ENCODE data around the gene DNAH12. TPM values are rescaled to one million over a fixed set of nuclear protein-coding genes. Genes with fewer than 3 reads are reported as not detected.
"Not testable (repeated sequence)": the region's sequence is repeated elsewhere in the genome, so short reads cannot be mapped to it uniquely, and the experiment has no call there.

The DNAH12 gene
- total RNA-seq, 6 experiments from 2014 or later, result 0.05 to 0.07 (median 0.05) TPM; not detected in 1

GRCh38 chr3:57354768-57355167 is 189.4 kb downstream of the DNAH12 start:
- Mint-ChIP-seq H3K4me3 (no peak overlapping the region), H3K27ac (no peak overlapping the region), H3K36me3 (ENCODE audit: low read depth) (no peaks in the 10 kb centered on the region), H3K4me1 (ENCODE audit: low read depth) (no peaks in the 10 kb centered on the region), H3K27me3 (ENCODE audit: insufficient read depth) (peaks cover 9% of the 10 kb centered on the region), H3K9me3 (no peaks in the 10 kb centered on the region)
- no peak for TF ChIP-seq CTCF (IDR thresholded peaks at IDR 0.05)
- DNase-seq, result no peak

GRCh38 chr3:57350271-57350670 is 193.9 kb downstream of the DNAH12 start:
- H3K27ac Mint-ChIP-seq, result no peak overlapping the region
- H3K36me3 Mint-ChIP-seq (ENCODE audit: low read depth), result no peaks in the 10 kb centered on the region
- H3K27me3 Mint-ChIP-seq (ENCODE audit: insufficient read depth), result peaks cover 4% of the 10 kb centered on the region
- H3K9me3 Mint-ChIP-seq, result no peaks in the 10 kb centered on the region
- no peaks in the 10 kb centered on the region for H3K4me1 Mint-ChIP-seq (ENCODE audit: low read depth)
- no peak for TF ChIP-seq CTCF (IDR thresholded peaks at IDR 0.05)
- no peak overlapping the region for H3K4me3 Mint-ChIP-seq
- DNase-seq, result no peak

- not testable (repeated sequence) for H3K9me3 Mint-ChIP-seq; H3K27ac Mint-ChIP-seq; DNase-seq; H3K4me1 Mint-ChIP-seq (ENCODE audit: low read depth); H3K36me3 Mint-ChIP-seq (ENCODE audit: low read depth); H3K4me3 Mint-ChIP-seq
- H3K27me3 Mint-ChIP-seq (ENCODE audit: insufficient read depth), result peaks cover 17% of the 10 kb centered on the region
Observed at GRCh38 chr3:57339071-57339642, 205.0 kb downstream of the DNAH12 start.

DNA sequence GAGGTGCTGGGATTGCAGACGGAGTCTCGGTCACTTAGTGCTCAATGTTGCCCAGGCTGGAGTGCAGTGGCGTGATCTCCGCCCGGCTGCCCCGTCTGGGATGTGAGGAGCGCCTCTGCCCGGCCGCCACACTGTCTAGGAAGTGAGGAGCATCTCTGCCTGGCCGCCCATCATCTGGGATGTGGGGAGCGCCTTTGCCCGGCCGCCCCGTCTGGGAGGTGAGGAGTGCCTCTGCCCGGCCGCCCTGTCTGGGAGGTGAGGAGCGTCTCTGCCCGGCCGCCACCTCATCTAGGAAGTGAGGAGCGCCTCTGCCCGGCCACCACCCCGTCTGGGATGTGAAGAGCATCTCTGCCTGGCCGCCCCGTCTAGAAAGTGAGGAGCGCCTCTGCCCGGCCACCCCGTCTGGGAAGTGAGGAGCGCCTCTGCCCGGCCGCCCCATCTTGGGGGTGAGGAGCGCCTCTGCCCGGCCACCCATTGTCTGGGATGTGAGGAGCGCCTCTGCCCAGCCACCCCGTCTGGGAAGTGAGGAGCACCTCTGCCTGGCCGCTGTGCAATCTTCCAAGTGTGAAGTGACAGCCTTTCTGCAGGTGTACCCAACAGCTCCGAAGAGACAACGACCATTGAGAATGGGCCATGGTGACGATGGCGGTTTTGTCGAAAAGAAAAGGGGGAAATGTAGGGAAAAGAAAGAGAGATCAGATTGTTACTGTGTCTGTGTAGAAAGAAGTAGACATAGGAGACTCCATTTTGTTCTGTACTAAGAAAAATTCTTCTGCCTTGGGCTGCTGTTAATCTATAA is 205.7 kb downstream of the DNAH12 start:
- not testable (repeated sequence) for DNase-seq; H3K9me3 Mint-ChIP-seq; H3K36me3 Mint-ChIP-seq (ENCODE audit: low read depth); H3K27ac Mint-ChIP-seq; H3K4me1 Mint-ChIP-seq (ENCODE audit: low read depth); H3K4me3 Mint-ChIP-seq
- peaks cover 20% of the 10 kb centered on the region for H3K27me3 Mint-ChIP-seq (ENCODE audit: insufficient read depth)

DNA sequence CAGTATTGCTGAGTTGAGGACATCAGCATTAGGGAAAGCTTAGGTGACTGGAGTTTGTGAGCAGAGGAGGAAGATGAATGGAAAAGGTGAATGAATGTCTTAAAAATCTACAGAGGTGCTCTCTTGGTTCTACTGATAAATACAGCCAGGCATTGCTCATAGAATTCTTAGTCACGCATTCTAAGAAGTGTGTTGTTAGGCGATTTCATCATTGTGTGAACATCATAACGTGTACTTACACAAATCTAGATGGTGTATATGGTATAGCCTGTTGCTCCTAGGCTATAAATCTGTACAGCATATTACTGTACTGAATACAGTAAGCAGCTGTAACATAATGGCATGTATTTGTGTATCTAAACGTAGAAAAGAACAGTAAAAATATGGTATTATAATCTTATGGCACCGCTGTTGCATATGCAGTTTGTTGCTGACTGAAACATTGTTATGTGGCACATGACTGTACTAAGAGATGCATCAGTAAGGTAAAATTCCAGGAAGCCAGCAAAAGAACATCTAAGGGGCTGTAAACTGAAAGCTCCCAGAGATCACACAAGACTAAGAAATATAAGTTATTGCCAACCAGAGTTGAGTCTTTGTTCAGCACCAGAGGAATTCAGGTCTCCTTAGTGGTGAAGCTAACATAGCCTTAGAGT is 208.7 kb downstream of the DNAH12 start:
- H3K36me3 Mint-ChIP-seq (ENCODE audit: low read depth), result no peaks in the 10 kb centered on the region
- no peak for DNase-seq
- no peak overlapping the region for H3K4me3 Mint-ChIP-seq
- no peak for TF ChIP-seq CTCF (IDR thresholded peaks at IDR 0.05)
- no peaks in the 10 kb centered on the region for H3K4me1 Mint-ChIP-seq (ENCODE audit: low read depth)
- H3K27ac Mint-ChIP-seq, result no peak overlapping the region
- H3K9me3 Mint-ChIP-seq, result peaks cover 7% of the 10 kb centered on the region
- peaks cover 24% of the 10 kb centered on the region for H3K27me3 Mint-ChIP-seq (ENCODE audit: insufficient read depth)

GRCh38 chr3:57331078-57331610 is 213.0 kb downstream of the DNAH12 start:
- no peak for DNase-seq
- no peaks in the 10 kb centered on the region for H3K9me3 Mint-ChIP-seq
- peaks cover 20% of the 10 kb centered on the region for H3K27me3 Mint-ChIP-seq (ENCODE audit: insufficient read depth)
- 0 out of 2 replicates have a peak, but pooled peaks have one; percentile 8 for TF ChIP-seq CTCF (IDR thresholded peaks at IDR 0.05)
- no peaks in the 10 kb centered on the region for H3K4me1 Mint-ChIP-seq (ENCODE audit: low read depth)
- H3K27ac Mint-ChIP-seq, result no peak overlapping the region
- no peaks in the 10 kb centered on the region for H3K36me3 Mint-ChIP-seq (ENCODE audit: low read depth)
- H3K4me3 Mint-ChIP-seq, result no peak overlapping the region

DNA sequence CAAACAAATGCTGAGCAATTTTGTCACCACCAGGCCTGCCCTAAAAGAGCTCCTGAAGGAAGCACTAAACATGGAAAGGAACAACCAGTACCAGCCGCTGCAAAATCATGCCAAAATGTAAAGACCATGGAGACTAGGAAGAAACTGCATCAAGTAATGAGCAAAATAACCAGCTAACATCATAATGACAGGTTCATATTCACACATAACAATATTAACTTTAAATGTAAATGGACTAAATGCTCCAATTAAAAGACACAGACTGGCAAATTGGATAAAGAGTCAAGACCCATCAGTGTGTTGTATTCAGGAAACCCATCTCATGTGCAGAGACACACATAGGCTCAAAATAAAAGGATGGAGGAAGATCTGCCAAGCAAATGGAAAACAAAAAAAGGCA is 217.6 kb downstream of the DNAH12 start:
- H3K27me3 Mint-ChIP-seq (ENCODE audit: insufficient read depth), result peaks cover 11% of the 10 kb centered on the region
- H3K27ac Mint-ChIP-seq; H3K36me3 Mint-ChIP-seq (ENCODE audit: low read depth); H3K9me3 Mint-ChIP-seq; H3K4me3 Mint-ChIP-seq; H3K4me1 Mint-ChIP-seq (ENCODE audit: low read depth); DNase-seq: not testable (repeated sequence)

All from HFFc6 (cell line).